Activated T-cell treated with anti-CD3 and anti-CD28 coated beads, Interleukin-2, amount 50 U/mL, for 4 hours (primary cell): ENCODE data around the gene THOP1. TPM values are rescaled to one million over a fixed set of nuclear protein-coding genes. Genes with fewer than 3 reads are reported as not detected.

Experiments
- ATAC-seq, 2 donors: fragments of 200-7000 bp; cut with Tn5 transposase; one replicate each; pipeline ENCODE4 v1.10.0; 2021
- DNase-seq: peaks from one replicate; pipeline ENCODE4 v3.0.0-alpha.2; 2020
- H3K27me3 Mint-ChIP-seq: one replicate; pipeline ENCODE4 v1.8.0; 2021; ENCODE audit warnings: low read depth, mixed read lengths
- H3K36me3 Mint-ChIP-seq: one replicate; pipeline ENCODE4 v1.8.0; 2022; ENCODE audit warnings: mixed read lengths; ENCODE audit not compliant: insufficient read depth
- H3K4me1 Mint-ChIP-seq: one replicate; pipeline ENCODE4 v1.8.0; 2021; ENCODE audit warnings: low read depth, mixed read lengths
- H3K4me3 Mint-ChIP-seq: one replicate; pipeline ENCODE4 v1.8.0; 2021; ENCODE audit warnings: mild to moderate bottlenecking, moderate library complexity, mixed read lengths
- H3K9me3 Mint-ChIP-seq: one replicate; pipeline ENCODE4 v1.8.0; 2021; ENCODE audit warnings: mixed read lengths
- total RNA-seq, 3 donors: library from RNA; stranded (reverse); gene quantifications; one replicate each; pipeline ENCODE4 v1.2.1, GENCODE V29; 2021

THOP1 gene
- total RNA-seq, 3 donors from 2014 or later = 180 to 212 (median 188) TPM

GRCh38 chr19:2848616-2849015 is 63.3 kb downstream of the THOP1 start:
- ATAC-seq (no peak), DNase-seq (no peak)
- peaks cover 50% of the 10 kb centered on the region for H3K36me3 Mint-ChIP-seq
- H3K4me3 Mint-ChIP-seq = no peak overlapping the region
- H3K4me1 Mint-ChIP-seq = peaks cover 14% of the 10 kb centered on the region
- peaks cover 21% of the 10 kb centered on the region for H3K9me3 Mint-ChIP-seq
- no peaks in the 10 kb centered on the region for H3K27me3 Mint-ChIP-seq

GRCh38 chr19:2850256-2850925 is 65.1 kb downstream of the THOP1 start:
- Mint-ChIP-seq H3K27me3 (no peaks in the 10 kb centered on the region), H3K9me3 (peaks cover 33% of the 10 kb centered on the region), H3K36me3 (peaks cover 58% of the 10 kb centered on the region), H3K4me1 (peaks cover 17% of the 10 kb centered on the region), H3K4me3 (peak overlapping the region; percentile 2)
- ATAC-seq = peak in 1 of 2 donors; percentile 50
- DNase-seq = no peak

GRCh38 chr19:2852598-2852997 is 67.3 kb downstream of the THOP1 start:
- H3K9me3 Mint-ChIP-seq = peaks cover 36% of the 10 kb centered on the region

GRCh38 chr19:2853015-2853606 is 67.8 kb downstream of the THOP1 start:
- no peaks in the 10 kb centered on the region for H3K27me3 Mint-ChIP-seq
- H3K36me3 Mint-ChIP-seq = peaks cover 49% of the 10 kb centered on the region
- peaks cover 35% of the 10 kb centered on the region for H3K4me1 Mint-ChIP-seq
- ATAC-seq (no peak), DNase-seq (no peak)
- H3K4me3 Mint-ChIP-seq = no peak overlapping the region
- H3K9me3 Mint-ChIP-seq = peaks cover 36% of the 10 kb centered on the region

More at GRCh38 chr19:2852598-2852997, 67.3 kb downstream of the THOP1 start:
- no peak overlapping the region for H3K4me3 Mint-ChIP-seq
- no peaks in the 10 kb centered on the region for H3K27me3 Mint-ChIP-seq
- peaks cover 32% of the 10 kb centered on the region for H3K4me1 Mint-ChIP-seq
- peaks cover 49% of the 10 kb centered on the region for H3K36me3 Mint-ChIP-seq
- no peak for DNase-seq
- ATAC-seq = no peak

GRCh38 chr19:2854849-2855248 is 69.5 kb downstream of the THOP1 start:
- ATAC-seq (no peak), DNase-seq (no peak)
- peaks cover 48% of the 10 kb centered on the region for H3K36me3 Mint-ChIP-seq
- H3K27me3 Mint-ChIP-seq = no peaks in the 10 kb centered on the region
- peaks cover 36% of the 10 kb centered on the region for H3K9me3 Mint-ChIP-seq
- H3K4me1 Mint-ChIP-seq = peaks cover 37% of the 10 kb centered on the region
- no peak overlapping the region for H3K4me3 Mint-ChIP-seq

- peak overlapping the region; percentile 40 for H3K4me3 Mint-ChIP-seq
- peaks cover 31% of the 10 kb centered on the region for H3K9me3 Mint-ChIP-seq
- peaks cover 27% of the 10 kb centered on the region for H3K4me1 Mint-ChIP-seq
- peaks cover 35% of the 10 kb centered on the region for H3K36me3 Mint-ChIP-seq
- ATAC-seq = peak; percentile 56 to 66
- no peak for DNase-seq
- H3K27me3 Mint-ChIP-seq = no peaks in the 10 kb centered on the region
Measured at GRCh38 chr19:2856457-2857050, 71.3 kb downstream of the THOP1 start.

- ATAC-seq = no peak
- Mint-ChIP-seq H3K9me3 (peaks cover 13% of the 10 kb centered on the region), H3K4me1 (peaks cover 27% of the 10 kb centered on the region), H3K36me3 (peaks cover 11% of the 10 kb centered on the region), H3K27me3 (no peaks in the 10 kb centered on the region), H3K4me3 (no peak overlapping the region)
- DNase-seq = no peak
Measured at GRCh38 chr19:2858864-2859263, 73.6 kb downstream of the THOP1 start.

- H3K4me1 Mint-ChIP-seq = no peaks in the 10 kb centered on the region
- H3K4me3 Mint-ChIP-seq = no peak overlapping the region
Measured at GRCh38 chr19:2863816-2864215, 78.5 kb downstream of the THOP1 start.

More at GRCh38 chr19:2863816-2864215, 78.5 kb downstream of the THOP1 start:
- H3K36me3 Mint-ChIP-seq = no peaks in the 10 kb centered on the region
- DNase-seq (no peak), ATAC-seq (no peak)
- no peaks in the 10 kb centered on the region for H3K9me3 Mint-ChIP-seq
- peaks cover 5% of the 10 kb centered on the region for H3K27me3 Mint-ChIP-seq

Other genes with a start within 250 kb of the THOP1 start
- gene GNG7, start 82.8 kb upstream of the THOP1 start, total RNA-seq = under 1 TPM; 0.33 to 0.55 (median 0.48) TPM
- under 1 TPM; 0.13 to 0.27 (median 0.20) TPM for gene DIRAS1, start 64.1 kb upstream of the THOP1 start, total RNA-seq
- gene SLC39A3, start 45.5 kb upstream of the THOP1 start, total RNA-seq = 10 to 100 TPM; 53.6 to 60.5 (median 56.6) TPM
- 100 to 1,000 TPM in 2 of 3 donors, 10 to 100 TPM in 1; 99.3 to 107 (median 102) TPM for gene SGTA, start 2.2 kb upstream of the THOP1 start, total RNA-seq
- 1 to 10 TPM; 1.0 to 1.2 (median 1.2) TPM for gene ZNF554, start 34.4 kb downstream of the THOP1 start, total RNA-seq
- 1 to 10 TPM; 1.2 to 1.6 (median 1.3) TPM for gene ZNF555, start 56.0 kb downstream of the THOP1 start, total RNA-seq
- gene ZNF556, start 81.8 kb downstream of the THOP1 start, total RNA-seq = not detected
- gene ZNF57, start 115.4 kb downstream of the THOP1 start, total RNA-seq = 1 to 10 TPM; 3.6 to 4.1 (median 3.7) TPM
- 1 to 10 TPM; 3.0 to 3.4 (median 3.2) TPM for gene ZNF77, start 159.5 kb downstream of the THOP1 start, total RNA-seq
- gene TLE6, start 192.1 kb downstream of the THOP1 start, total RNA-seq = under 1 TPM in 2 of 3 donors, not detected in 1; 0.16 to 0.90 TPM
- gene TLE2, start 243.8 kb downstream of the THOP1 start, total RNA-seq = 1 to 10 TPM; 4.8 to 5.9 (median 5.7) TPM